Kidney epithelial cell (primary cell): ENCODE data around the gene PMAIP1. TPM values are rescaled to one million over a fixed set of nuclear protein-coding genes. Genes with fewer than 3 reads are reported as not detected.

Experiments
- DNase-seq: peaks from one replicate; pipeline ENCODE4 v3.0.0-alpha.2; 2010; ENCODE audit warnings: low read depth
- H3K27me3 ChIP-seq: 2 replicates; pipeline ENCODE4 v1.6.0; 2011; ENCODE audit warnings: low read length; ENCODE audit not compliant: control insufficient read depth, insufficient read depth
- H3K36me3 ChIP-seq: 2 replicates; pipeline ENCODE4 v1.5.1; 2011; ENCODE audit warnings: low read length; ENCODE audit not compliant: control insufficient read depth, insufficient read depth
- H3K4me3 ChIP-seq: 2 replicates; pipeline ENCODE4 v1.5.1; 2011; ENCODE audit warnings: low read depth, mild to moderate bottlenecking, control low read depth, low read length
- CTCF ChIP-seq: IDR thresholded peaks from 2 replicates; pipeline ENCODE4 v1.5.1; 2011; ENCODE audit warnings: mild to moderate bottlenecking, moderate library complexity, low read length, control low read depth, inconsistent platforms; ENCODE audit not compliant: insufficient read depth, poor library complexity, severe bottlenecking
- total RNA-seq: library from RNA; depleted of rRNA; stranded (reverse); fragments of >200 nt; gene quantifications from 2 replicates; pipeline ENCODE4 v1.2.3, GENCODE V29; 2015

Gene PMAIP1
- total RNA-seq, 1 donor from 2014 or later = 73.9 TPM

DNA sequence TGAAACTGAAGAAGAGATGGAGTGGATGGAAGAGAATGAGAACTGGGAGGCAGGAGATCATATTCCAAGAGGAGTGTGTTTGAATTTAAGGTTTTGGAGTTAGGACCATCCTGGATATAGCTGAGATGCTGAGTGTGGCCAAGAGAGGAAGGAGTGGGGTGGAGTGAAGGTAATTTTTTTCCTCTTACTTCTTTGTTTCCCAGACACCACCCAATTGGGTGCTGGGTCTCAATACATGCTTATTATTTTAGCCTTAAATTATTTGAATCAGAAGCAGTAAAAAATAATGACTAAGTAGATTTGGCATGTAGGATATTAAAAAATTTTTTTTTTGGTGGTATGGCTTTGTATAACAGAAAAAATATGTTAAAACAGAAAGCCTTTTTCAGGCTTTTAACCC, 39.3 kb downstream of the PMAIP1 start:
- Histone ChIP-seq H3K27me3 (no peaks in the 10 kb centered on the region), H3K4me3 (no peak overlapping the region), H3K36me3 (no peaks in the 10 kb centered on the region)
- TF ChIP-seq CTCF = no peak
- no peak for DNase-seq

DNA sequence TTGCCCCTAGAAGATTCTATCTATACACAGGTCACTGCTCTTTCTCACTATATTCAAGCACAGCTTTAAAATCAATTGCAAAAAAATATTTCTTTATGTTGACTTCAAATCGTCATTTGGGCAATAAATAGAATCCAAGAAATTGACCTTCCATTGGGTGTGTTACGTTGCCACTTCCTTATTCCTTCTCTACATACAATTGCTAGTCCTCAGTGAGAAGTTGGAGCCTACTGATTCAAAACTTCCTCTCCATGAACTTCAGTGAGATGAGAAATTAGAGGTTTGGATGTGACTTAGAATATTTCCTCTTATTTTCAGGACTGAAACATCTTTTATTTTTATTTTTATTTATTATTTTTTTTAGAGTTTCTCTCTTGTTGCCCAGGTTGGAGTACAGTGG, 40.3 kb downstream of the PMAIP1 start:
- H3K4me3 ChIP-seq = no peak overlapping the region
- TF ChIP-seq CTCF = no peak
- no peak for DNase-seq
- H3K27me3 ChIP-seq = no peaks in the 10 kb centered on the region
- no peaks in the 10 kb centered on the region for H3K36me3 ChIP-seq

DNA sequence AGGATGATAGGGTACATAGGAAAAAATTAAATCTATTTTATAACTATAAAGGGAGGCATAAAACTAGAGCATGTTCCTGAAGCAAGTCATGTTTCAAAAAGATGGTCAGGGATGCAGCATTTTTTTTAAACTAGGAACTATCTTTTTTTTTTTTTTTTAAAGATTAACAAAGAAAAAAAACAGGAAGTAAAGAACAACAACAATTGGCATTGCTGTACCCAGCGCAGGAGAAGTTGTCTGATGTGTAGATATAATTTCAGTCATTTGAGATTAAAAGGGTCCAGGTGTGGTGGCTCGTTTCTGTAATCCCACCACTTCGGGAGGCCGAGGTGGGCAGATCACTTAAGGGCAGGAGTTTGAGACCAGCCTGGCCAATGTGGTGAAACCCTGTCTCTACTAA, 41.5 kb downstream of the PMAIP1 start:
- no peak for DNase-seq
- no peaks in the 10 kb centered on the region for H3K27me3 ChIP-seq
- H3K4me3 ChIP-seq = no peak overlapping the region
- no peaks in the 10 kb centered on the region for H3K36me3 ChIP-seq
- no peak for TF ChIP-seq CTCF

DNA sequence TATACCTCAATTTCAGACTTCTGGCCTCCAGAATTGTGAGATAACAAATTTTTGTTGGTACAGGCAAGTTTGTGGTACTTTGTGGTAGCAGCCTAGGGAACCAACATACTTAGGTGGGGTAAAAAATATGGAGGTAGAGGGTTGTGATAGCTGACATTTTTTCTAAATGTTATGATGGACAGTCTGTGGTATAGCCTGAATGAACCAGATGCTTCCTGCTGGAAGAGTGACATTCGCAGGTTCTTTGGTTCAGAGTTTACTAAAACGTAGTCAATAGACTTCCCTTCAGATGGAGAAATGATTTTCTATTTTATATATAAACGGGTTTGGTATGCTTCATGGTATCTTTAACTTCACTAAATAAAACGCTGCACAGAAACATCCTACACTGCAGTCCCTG, 42.8 kb downstream of the PMAIP1 start:
- DNase-seq = no peak
- H3K36me3 ChIP-seq = no peaks in the 10 kb centered on the region
- TF ChIP-seq CTCF = no peak

GRCh38 chr18:59945544-59945943, 45.7 kb downstream of the PMAIP1 start:
- no peak for TF ChIP-seq CTCF
- DNase-seq = no peak
- Histone ChIP-seq H3K27me3 (no peaks in the 10 kb centered on the region), H3K4me3 (no peak overlapping the region), H3K36me3 (no peaks in the 10 kb centered on the region)

More for the DNA sequence above, 42.8 kb downstream of the PMAIP1 start:
- Histone ChIP-seq H3K27me3 (no peaks in the 10 kb centered on the region), H3K4me3 (no peak overlapping the region)

- Histone ChIP-seq H3K27me3 (no peaks in the 10 kb centered on the region), H3K36me3 (no peaks in the 10 kb centered on the region), H3K4me3 (no peak overlapping the region)
- DNase-seq = no peak
- TF ChIP-seq CTCF = no peak
Observed at GRCh38 chr18:59950215-59950944, 50.6 kb downstream of the PMAIP1 start.
